ENCODE data around the gene PFDN2.

PFDN2 gene

GRCh38 chr1:161113915-161114314, 3.9 kb downstream of the PFDN2 start:
- DNase-seq (ENCODE audit: low spot score), result no peak
- no peak for TF ChIP-seq CTCF (IDR thresholded peaks at IDR 0.05; ENCODE audit: extremely low read depth, missing control alignments)

DNA sequence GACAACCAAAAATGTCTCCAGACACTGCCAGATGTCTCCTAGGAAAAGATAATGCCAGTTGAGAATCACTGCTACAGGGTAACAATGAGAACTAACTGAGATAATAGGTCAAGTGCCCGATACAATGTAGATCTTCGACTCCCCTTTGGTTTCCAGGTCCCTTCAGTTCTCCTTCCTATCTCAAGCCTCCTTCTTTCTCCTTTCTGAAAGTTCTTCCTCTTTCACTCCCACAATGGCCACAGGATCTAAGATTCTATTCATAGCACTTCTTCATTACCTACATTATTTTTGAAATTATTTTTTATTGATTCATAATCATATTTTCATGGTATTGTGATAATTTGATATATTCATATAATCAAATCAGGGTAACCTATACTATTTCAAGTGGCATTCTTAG, 6.3 kb downstream of the PFDN2 start:
- DNase-seq (ENCODE audit: low spot score), result no peak
- no peak for TF ChIP-seq CTCF (IDR thresholded peaks at IDR 0.05; ENCODE audit: extremely low read depth, missing control alignments)

DNA sequence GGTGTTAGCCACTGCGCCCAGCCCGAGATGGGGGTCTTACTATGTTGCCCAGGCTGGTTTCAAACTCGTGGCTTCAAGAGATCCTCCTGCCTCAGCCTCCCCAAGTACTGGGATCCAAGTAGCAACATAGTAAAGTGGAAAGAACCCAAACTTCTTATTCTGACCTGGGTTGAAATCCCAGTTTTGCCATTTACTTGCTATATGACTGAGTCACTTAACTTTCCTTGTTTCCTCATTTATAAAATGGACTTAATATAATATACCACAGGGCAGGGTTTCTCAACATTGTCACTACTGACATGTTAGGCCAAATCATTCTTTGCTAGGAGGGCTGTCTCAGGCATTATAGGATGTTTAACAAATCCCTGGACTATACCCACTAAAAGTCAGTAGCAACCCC, 6.7 kb downstream of the PFDN2 start:
- DNase-seq (ENCODE audit: low spot score), result no peak

GRCh38 chr1:161106431-161106830, 11.4 kb downstream of the PFDN2 start:
- DNase-seq (ENCODE audit: low spot score), result no peak
- no peak for TF ChIP-seq CTCF (IDR thresholded peaks at IDR 0.05; ENCODE audit: extremely low read depth, missing control alignments)

More for the DNA sequence above, 6.7 kb downstream of the PFDN2 start:
- no peak for TF ChIP-seq CTCF (IDR thresholded peaks at IDR 0.05; ENCODE audit: extremely low read depth, missing control alignments)

GRCh38 chr1:161100556-161100955, 17.3 kb downstream of the PFDN2 start:
- DNase-seq (ENCODE audit: low spot score), result no peak
- no peak for TF ChIP-seq CTCF (IDR thresholded peaks at IDR 0.05; ENCODE audit: extremely low read depth, missing control alignments)

GRCh38 chr1:161099090-161099802, 18.6 kb downstream of the PFDN2 start:
- TF ChIP-seq CTCF (IDR thresholded peaks at IDR 0.05; ENCODE audit: extremely low read depth, missing control alignments), result no peak
- no peak for DNase-seq (ENCODE audit: low spot score)

DNA sequence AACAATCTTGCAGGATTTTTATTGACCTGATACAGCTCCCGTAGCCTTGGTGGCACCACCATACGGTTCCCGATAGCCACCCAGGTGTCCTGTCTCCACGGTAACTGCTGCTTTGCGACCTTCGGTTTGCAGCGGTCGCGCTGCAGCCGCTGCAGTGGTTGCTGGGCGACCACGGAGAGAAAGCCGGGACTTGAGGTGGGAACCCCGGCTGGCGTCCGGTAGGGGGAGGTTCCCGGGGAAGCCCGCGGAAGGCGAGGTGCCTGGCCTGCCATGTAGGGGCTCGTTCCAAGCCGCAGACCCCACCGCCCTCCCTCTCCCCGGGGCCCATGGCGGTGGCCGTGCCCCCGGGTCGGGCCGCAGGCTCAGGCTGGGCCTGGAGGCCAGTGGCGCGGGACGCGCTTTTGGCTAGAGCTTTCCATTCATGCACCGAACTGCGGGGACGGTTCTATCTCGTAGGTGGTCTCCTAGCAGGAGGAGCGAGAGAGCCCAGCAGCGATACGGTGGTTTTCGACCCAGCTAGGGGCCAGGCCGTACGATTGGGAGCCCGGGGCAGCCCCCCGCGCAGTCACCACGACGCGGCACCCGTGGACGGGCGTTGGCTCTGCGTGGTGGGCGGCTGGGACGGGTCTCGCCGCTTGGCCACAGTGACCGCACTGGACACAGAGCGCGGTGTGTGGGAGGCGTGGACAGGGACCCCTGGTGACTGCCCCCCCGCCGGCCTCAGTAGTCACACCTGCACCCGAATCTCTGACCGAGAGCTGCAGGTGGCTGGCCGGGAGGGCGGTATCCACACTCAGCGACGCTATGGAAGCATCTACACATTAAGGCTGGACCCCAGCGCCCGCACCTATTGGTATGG, 19.4 kb downstream of the PFDN2 start, which contains the start of gene KLHDC9:
KLHDC9 (plus strand) TSS at position 152 of the 859 bp plus-strand sequence; CDS start at position 327, 175 bp downstream.
- DNase-seq (ENCODE audit: low spot score), result peak; percentile 96
- TF ChIP-seq CTCF (IDR thresholded peaks at IDR 0.05; ENCODE audit: extremely low read depth, missing control alignments), result no peak

Data from GM20000 (cell line).